A549 (cell line): ENCODE results near the gene ADGRD1.

Experiments
- CTCF ChIP-seq: fragments of >200 bp; sonication (Bioruptor Twin); formaldehyde crosslinking; IDR thresholded peaks from 3 replicates; pipeline ENCODE4 v1.5.1; 2016
- PBX3 ChIP-seq: IDR thresholded peaks from 2 replicates; pipeline ENCODE4 v1.6.1; 2012
- SREBF2 ChIP-seq: fragments of 450-650 bp; IDR thresholded peaks from 2 replicates; pipeline ENCODE4 v1.6.1; 2014; ENCODE audit warnings: mild to moderate bottlenecking, moderate library complexity

GRCh38 chr12:130925666-130926015, 28.1 kb upstream of the ADGRD1 start:
- TF ChIP-seq SREBF2 (no peak), CTCF (no peak), PBX3 (no peak)
